Hematopoietic multipotent progenitor cell (in vitro differentiated cells): ENCODE measurements around the gene FARS2. TPM values are rescaled to one million over a fixed set of nuclear protein-coding genes. Genes with fewer than 3 reads are reported as not detected.

Experiments
- DNase-seq, 3 donors: peaks; one replicate each; pipeline ENCODE4 v3.0.0-alpha.2; 2011 to 2015; ENCODE audit warnings: low read depth in 2 of 3, low spot score in 2 of 3
- total RNA-seq: library from RNA; depleted of rRNA; stranded (reverse); fragments of >200 nt; gene quantifications from one replicate; pipeline ENCODE4 v1.2.3, GENCODE V29; 2012

The FARS2 gene
- total RNA-seq, 1 donor, result 47.1 TPM

GRCh38 chr6:5412663-5413062, 151.3 kb downstream of the FARS2 start:
- DNase-seq, result no peak

DNA sequence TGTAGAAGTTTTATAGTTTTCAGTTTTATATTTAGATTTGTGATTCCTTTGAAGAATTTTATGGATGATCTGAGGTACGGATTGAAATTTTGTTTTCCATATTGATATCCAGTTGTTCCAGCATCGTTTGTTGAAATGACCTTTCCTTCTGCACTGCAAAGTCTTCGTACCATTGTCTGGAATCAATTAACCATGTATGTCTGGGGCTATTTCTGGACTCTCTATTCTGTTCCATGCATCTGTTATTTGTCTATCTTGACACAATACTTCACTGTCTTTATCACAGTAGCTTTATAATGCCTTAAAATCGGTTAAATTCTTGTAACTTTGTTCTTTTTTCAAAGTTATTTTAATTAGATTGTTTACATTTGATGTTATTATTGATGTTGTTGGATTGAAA, 154.9 kb downstream of the FARS2 start:
- no peak for DNase-seq

DNA sequence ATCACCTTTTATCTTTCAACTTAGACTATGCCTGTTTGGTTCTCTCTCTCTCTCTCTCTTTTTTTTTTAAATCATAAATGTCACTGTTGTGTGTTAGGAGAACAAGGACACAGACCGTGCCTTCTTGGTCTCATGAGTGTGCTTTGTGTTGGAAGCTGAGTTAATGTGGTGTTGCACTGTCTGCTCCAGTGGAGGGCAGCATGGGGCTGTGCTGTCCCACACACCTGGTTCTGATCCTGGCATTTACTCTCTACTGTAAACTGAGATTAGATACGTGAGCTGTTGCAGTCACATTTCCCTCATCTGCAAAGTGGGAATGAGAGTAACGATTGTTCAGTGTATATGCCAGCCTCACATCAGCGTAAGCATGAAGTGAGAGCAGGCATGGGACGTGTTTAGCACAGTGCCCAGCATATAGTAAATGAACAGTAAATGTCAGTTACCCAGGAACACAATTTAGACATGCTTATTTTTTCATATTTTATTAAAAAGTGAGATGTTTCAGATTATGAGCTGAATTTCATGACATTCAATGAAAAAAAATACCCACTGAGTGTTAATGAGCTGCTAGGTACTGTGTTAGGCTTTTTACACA, 161.1 kb downstream of the FARS2 start:
- no peak for DNase-seq

DNA sequence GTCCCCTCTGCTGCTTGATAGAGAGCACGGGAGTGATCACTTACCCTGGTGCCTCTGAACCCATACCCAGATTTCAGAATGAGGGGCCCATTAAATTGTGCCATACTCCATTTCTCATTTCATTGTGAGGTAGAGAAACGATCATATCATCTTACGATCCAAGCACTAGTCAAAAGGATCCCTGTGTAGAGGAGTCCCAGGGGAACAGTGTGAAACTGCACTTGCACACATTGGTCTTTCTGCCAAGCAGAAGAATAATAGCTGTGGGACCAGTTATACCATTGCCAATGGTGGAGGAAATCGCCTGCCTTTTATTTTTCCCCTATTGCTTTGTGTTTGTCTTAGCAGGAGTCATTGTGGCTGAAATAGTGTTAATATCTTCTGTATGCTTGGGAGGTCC, 161.9 kb downstream of the FARS2 start:
- DNase-seq, result no peak

DNA sequence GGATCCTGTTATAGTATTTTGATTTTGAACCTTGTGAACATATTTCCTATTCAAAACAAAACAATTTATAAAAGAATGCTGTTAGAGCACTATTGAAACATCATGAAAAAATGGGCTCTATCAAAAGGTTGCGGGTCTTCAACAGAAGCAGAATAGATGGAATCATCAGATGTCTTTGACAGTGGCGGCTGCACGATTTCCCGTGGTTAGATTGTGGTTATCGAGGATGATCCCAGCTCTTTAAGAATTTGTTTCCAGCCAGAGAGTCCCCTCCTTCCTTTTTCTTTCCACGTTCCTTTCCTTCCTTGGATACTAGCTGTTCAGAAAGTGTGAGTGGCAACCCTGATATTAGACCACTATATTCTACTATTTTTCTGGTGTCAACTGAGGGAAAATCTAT, 163.4 kb downstream of the FARS2 start:
- DNase-seq, result no peak

DNA sequence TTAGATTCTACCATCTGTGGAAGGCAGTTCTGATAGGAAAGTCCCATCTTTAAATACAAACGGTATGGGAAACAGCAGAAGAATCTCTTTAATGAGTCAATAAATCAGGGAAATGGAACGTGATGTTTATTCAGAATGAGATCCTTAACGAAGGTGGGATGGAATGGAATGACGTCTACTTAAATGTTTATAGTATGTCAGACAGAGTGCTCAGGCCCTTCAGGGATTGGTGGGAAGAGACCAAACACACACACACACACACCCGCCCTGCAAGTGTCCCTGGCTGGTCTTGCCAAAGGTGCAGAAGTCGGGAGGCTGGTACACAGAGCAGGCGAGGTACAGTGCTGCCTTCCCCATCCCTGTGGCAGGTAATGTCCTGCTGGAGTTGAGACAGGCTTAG, 164.0 kb downstream of the FARS2 start:
- no peak for DNase-seq

DNA sequence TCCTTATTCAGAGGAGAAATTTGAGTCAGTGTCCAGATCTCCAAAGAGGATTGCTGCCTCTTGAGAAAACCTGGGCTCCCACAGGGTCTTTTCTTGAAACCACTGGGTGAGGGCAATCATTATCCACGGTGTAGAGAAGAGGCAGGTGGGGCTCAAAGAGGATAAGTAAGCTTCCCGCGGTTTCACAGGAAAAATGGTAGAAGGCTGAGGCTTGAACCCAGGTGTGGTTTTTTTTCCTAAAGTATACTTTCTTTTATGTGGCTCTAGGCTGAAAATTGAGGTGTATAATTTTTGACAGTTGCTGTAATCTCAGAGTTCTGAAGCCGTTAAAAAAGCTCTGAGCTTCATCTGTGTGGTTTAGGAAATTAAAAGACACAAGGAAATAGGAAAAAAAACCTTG, 164.5 kb downstream of the FARS2 start:
- no peak for DNase-seq

GRCh38 chr6:5427586-5427985, 166.3 kb downstream of the FARS2 start:
- DNase-seq, result no peak

- DNase-seq, result no peak
Measured at GRCh38 chr6:5433324-5433723, 172.0 kb downstream of the FARS2 start.

GRCh38 chr6:5435449-5435848, 174.1 kb downstream of the FARS2 start:
- DNase-seq, result no peak

GRCh38 chr6:5438922-5439584, 177.7 kb downstream of the FARS2 start:
- no peak for DNase-seq

DNA sequence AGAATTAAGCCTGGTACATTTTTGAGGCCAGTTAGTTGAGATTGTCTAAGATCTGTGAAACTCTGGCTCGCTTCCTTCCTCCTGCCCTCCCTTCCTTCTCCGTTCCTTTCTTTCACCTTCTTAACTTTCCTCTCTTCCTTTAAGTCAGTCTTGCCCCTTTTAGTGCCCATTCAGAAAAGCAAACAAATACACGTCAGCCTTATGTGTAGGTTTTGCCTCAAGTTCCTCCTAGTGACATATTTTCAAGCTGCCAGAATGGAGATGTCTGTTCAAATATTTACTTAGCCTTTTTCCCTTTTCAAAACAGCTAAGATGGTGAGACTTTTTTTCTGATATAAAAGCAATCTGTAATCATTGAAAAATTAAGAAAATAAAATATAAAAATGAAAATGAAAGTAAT, 178.4 kb downstream of the FARS2 start:
- DNase-seq, result no peak

DNA sequence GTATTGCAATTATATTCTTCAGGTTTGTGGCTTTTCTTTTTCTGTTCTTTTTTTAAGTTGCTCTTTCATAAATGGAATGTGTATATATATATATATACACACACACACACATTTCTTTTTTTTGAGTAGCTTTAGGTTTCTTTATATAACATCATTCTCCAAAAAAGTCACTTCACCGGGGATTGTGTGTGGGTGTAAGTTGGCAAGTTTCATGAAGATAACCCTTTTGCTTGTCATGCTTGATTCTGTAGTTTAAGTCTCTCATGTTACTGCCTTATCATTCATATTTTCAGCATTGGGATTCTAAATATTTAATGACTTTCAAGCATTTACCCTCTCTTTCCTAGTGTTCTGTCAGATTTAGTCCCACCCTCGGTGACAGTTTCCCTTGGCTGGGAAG, 181.0 kb downstream of the FARS2 start:
- DNase-seq, result no peak

DNA sequence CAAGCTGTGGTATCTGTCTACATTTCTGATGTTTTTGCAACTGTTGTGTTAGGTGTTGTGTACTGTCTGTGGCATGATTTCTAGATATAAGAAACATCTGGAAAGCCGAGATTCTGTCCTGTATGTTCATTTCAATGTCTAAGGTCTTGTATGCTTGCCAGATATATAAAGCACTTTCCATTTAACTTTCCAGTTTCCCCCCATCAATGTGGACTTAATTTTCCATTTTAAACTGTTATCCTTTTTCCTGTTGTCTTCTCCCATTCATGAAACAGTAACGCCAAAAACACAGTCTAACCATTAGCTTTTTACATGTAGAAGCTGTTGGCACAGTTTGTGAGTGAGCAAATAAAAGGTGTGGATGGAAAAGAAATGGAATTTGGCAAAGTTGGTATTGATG, 181.6 kb downstream of the FARS2 start:
- no peak for DNase-seq

DNA sequence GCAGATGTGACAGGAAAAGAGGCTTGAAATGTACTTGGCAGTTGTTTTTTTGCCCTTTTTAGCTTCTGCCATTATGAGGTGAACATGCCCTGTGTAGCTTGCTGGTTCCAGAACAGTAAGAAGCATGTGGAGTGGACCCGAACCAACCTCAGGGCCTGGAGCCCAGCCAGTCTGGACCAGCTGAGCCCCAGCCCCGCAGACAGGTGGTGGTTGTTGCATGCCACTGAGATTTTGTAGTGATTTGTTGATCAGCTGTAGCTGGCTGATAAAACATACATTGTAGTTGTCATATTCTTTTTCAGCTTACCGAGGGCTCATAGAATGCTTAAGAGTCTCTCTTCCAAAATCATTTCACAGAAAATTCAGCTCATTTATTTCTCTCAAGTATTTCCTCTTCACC, 182.2 kb downstream of the FARS2 start:
- DNase-seq, result no peak

DNA sequence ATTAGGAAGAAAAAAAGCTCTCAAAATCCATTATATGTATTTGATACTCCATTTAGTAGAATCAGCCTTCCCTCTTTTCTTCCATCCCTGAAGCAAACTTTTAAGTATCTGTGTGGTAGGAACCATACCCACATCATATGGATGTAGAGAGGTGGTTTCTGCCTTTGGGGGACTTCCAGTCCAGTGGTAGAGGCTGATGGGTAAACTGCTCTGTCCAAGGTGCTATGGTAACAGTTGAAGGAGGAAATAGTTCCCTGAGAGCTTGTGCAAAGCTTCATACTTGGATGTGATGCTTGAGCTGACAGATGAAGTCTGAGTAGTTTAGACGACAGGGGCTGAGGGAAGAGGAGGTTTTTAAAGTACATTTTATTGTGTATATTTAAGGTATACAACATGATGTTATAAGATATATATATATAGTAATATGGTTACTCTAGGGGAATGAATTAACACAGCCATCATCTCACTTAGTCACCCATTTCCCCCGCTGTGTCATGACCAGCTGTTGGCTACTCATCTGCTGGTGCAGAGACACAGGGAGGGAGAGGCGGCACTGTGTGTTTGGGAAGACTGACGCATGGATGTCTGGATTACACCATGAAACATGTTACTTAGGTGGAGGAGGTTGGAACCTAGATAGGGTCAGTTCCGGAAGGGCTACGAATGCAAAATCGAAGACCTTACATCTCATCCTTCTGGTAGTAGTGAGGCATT, 185.2 kb downstream of the FARS2 start:
- DNase-seq, result no peak

DNA sequence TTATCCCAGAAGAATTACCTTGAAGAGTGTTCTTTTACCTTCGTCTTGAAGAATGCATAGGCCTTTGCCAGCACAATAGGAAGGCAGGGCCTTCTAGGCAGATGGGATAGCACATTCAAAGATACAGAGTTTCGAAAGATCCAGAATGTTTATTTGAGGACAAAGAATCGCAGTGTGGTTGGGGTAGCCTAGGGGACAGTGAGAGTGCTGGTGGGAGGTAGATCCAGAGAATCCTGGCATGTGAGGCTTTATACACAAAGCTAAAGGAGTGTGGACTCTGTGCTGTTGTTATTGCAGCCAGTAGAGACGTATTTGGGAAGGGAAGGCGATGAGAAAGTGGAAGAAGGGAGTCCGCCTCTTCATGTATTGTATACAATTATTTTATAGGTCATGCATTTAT, 186.6 kb downstream of the FARS2 start:
- DNase-seq, result no peak

- no peak for DNase-seq
Measured at GRCh38 chr6:5450073-5450472, 188.8 kb downstream of the FARS2 start.

- DNase-seq, result no peak
Measured at GRCh38 chr6:5453546-5453945, 192.2 kb downstream of the FARS2 start.

- no peak for DNase-seq
Measured at GRCh38 chr6:5455142-5455541, 193.8 kb downstream of the FARS2 start.

- DNase-seq, result no peak
Measured at GRCh38 chr6:5457041-5457440, 195.7 kb downstream of the FARS2 start.

DNA sequence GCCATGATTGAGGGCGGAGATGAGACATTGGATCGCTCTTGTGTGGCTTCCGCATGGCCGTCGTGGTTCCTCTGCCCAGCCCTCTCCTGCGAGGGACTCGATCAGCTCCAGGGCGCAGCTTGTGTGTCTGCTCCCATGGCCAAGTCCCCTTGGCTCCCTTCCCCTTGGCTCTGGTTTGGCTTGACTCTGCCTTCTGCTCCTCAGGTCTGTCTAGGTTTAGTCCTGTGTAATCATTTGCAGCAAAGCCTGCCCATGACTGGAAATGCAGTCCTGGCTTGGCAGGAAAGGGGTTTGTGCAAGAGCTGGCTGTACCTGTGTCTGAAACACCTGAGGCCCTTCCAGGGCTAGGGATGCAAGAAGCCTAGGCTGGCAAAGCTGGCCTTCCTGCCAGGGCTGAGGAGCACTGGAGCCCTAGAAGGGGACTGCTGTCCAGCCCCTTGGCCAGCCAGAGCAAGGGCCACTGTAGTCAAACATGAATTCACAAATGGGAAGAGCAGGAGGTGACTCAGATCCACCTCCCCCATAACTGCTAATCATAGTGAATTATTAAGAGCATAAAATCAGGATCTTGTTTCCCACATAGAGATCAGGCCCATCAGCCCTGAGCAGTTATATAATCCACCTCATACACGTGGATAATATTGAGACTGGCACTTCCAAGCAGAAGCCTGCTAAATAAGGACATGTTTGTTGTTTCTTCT, 196.8 kb downstream of the FARS2 start:
- DNase-seq, result no peak
